GM10266 (cell line): ENCODE measurements around the gene TCAF2.
"Not testable (repeated sequence)": the region's sequence is repeated elsewhere in the genome, so short reads cannot be mapped to it uniquely, and the experiment has no call there.

Experiments
- DNase-seq: peaks from one replicate; pipeline ENCODE4 v3.0.0; 2012; ENCODE audit errors: extremely low spot score

TCAF2 gene

DNA sequence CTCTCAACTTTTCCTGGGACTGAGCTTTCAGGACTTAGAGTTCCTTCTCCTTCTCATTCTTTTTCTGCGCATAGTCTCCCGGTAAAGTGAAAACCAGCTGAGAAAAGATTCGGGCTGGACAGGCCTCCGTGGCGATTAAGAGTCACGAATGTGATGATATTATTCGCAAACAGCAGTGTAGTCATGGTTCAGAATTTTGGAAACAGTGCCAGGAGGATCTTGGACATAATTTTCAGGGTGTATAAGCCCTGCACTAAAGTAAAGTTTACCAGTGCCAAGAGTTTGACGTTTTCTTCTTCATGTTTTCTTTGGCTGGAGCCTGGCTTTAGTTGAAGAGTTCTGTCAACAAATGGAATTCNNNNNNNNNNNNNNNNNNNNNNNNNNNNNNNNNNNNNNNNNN lies 29.7 kb downstream of the TCAF2 start:
- DNase-seq = not testable (repeated sequence)
